Measurements from ENCODE around the gene LIPG. TPM values are rescaled to one million over a fixed set of nuclear protein-coding genes. Genes with fewer than 3 reads are reported as not detected.
"Not testable (repeated sequence)": the region's sequence is repeated elsewhere in the genome, so short reads cannot be mapped to it uniquely, and the experiment has no call there.

The LIPG gene
- 0.03 and 0.14 TPM in 2 replicates for polyA plus RNA-seq (2014; cell fraction: cytosol; rRNA removed)
- polyA plus RNA-seq (2014; cell fraction: nucleus; rRNA removed): 3.2 TPM in 1 of 2 replicates, not detected in the other

DNA sequence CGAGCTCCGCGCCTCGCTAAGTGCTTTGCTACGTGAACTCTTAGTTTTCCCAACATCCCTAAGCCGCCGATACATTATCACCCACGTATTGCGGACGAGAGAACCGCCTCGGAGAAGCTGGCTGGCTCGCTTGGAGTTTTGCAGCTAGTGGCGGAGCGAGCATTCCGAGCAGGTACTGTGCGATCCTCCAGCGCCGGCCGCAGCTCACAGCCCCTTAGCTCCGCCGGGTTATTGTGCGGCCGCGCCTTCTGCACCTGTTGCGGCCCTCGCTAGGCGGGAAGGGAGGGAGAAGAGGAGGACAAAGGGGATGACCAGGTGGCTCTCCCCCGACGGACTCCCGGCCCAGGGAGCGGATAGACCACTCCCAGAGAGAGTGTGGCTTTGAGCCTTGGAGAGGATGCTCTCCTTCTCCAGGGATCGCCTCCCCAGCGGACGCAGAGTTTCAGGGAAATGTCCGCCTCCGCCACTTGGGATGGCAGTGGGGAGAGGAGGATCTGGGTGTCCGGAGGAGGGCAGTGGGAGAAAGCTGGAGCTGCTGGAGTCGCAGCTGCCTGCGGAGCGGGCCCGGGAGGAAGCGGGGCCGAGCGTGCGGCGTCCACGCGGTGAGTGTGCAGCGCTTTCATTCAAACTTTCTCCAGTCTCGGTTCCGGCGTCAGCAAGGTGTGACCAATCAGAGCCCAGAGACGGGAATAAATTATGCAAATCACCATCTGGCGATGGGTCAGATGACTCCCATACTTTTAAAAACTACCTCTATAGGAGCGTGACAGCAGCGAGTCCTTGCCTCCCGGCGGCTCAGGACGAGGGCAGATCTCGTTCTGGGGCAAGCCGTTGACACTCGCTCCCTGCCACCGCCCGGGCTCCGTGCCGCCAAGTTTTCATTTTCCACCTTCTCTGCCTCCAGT is at the start of gene LIPG:
Gene LIPG, plus strand, starts transcription at position 769 of the 905 bp plus-strand sequence. CDS start 252 bp downstream, outside the sequence.
- peak; percentile 47 for DNase-seq (ENCODE audit: low spot score)

GRCh38 chr18:49512876-49513275 is 49.0 kb upstream of the LIPG start:
- not testable (repeated sequence) for DNase-seq (ENCODE audit: low spot score)

DNA sequence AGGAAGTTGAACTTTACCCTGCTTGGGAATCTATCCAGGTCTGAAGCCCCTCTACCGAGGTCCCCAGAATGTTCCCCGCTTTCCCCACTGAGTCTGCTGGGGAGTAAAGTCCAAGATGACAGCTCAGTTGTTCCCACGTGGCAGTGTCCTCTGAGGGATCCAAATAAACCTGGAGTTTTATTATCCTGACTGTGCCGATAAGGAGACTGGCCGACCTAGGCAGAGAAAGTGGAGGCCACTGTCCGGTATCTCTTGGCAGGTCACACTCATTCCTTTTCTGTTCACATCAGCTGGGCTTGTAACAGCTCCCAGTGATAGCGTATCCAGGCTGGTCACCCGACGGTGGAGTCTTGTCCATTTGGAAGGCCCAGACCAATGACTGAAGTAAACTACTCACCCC is 47.3 kb upstream of the LIPG start:
- no peak for DNase-seq (ENCODE audit: low spot score)

- not testable (repeated sequence) for DNase-seq (ENCODE audit: low spot score)
Observed at GRCh38 chr18:49515003-49515402, 46.9 kb upstream of the LIPG start.

GRCh38 chr18:49515516-49515915 is 46.3 kb upstream of the LIPG start:
- no peak for DNase-seq (ENCODE audit: low spot score)

GRCh38 chr18:49517483-49517882 is 44.4 kb upstream of the LIPG start:
- DNase-seq (ENCODE audit: low spot score): no peak

DNA sequence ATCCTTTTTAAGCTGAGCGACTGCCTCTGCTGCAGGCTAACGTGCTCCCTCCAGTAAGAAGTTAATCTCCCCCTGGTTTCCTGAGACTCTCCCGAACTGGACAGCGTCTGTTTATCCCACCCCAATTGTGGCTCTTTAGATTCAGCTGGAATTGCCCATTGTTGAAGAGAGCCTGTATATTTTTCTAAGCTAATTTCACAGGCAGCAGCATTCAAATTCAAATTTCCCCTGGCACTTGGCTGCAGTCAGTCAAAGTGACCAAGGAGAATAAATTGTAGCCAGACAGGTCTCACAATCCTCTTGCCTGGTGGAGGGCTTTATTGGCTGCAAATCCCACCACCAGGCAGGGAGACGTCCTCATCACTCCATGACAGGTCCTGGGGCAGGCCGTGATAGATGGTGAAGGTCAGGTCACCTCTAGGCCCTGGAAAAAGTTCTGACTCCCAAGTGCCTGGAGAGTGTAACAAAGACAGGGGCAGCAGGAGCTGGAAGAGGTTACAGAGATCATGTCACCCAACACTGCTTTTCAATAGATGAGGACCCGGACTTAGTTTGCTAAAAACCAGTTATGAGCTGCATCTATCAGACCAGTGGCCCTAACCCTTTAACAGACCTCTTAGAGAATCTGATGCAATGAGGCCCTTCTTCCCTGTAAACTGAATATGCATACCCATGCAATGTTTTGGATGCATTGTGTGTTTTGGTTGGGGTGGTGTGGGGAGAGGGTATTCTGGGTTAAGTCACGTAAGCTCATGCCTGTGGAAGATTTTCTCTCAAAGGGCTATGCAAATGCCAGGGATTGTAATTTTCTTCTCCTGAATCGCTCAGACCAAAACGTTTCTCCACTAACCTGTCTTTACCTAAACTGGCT is 42.5 kb upstream of the LIPG start:
- DNase-seq (ENCODE audit: low spot score): no peak

DNA sequence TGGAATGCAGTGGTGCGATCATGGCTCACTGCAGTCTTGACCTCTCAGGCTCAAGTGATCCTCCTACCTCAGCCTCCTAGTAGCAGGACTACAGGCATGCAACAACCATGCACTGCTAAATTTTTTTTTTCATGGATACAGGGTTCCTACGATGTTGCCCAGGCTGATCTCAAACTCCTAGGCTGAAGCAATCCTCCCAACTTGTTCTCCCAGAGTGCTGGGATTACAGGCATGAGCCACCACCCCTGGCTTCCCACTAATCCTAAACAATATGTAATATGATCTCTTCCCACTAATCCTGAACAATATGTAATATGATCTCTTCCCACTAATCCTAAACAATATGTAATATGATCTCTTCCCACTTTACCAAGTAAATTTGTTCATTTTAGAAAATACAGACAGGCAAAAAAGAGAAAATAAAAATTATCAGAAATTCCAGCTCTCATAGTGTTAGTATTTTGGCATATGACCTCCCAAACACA is 41.2 kb upstream of the LIPG start:
- no peak for DNase-seq (ENCODE audit: low spot score)

DNA sequence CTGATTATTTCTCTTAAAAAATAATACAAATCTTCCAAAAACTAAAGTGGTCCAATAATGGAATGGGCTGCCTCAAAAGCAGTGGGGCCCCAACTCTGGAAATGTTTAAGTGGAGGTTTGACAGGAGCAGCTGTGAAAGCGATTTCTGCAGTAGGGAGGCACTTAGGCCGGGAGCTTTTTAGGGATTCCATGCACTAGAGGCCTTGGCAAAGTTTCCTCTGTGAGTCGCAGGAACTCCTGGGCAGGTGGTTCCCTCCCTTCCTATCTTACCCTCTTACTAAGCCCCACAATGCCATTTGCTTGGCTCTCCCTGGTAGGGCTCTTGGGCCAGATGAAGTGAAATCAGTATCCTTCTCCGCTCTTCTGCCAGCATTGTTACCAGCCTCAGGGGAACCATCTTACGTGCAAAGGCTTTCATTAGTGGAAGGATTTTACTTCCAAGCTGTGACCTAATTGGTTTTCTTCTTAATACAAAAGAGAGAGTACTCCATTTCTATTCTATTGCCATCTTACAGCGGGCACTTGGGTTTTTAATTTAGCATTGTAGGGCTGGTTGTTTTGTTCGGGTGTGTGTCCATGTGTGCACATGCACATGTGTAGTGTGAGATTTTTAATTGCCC is 40.5 kb upstream of the LIPG start:
- no peak for DNase-seq (ENCODE audit: low spot score)

DNA sequence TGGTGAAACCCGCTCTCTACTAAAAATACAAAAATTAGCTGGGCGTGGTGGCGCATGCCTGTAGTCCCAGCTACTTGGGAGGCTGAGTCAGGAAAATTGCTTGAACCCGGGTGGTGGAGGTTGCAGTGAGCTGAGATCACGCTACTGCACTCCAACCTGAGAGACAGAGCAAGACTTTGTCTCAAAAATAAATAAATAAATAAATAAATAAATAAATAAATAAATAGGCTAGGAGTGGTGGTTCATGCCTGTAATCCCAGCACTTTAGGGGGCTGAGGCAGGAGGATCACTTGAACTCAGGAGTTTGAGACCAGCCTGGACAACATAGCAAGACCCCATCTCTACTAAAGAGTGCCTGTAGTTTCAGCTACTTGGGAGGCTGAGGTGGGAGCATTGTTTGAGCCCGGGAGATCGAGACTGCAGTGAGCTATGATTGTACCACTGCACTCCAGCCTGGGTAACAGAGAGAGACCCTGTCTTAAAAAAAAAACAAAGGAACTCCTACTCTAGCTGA is 38.2 kb upstream of the LIPG start:
- not testable (repeated sequence) for DNase-seq (ENCODE audit: low spot score)

- no peak for DNase-seq (ENCODE audit: low spot score)
Observed at GRCh38 chr18:49524349-49524748, 37.5 kb upstream of the LIPG start.

DNA sequence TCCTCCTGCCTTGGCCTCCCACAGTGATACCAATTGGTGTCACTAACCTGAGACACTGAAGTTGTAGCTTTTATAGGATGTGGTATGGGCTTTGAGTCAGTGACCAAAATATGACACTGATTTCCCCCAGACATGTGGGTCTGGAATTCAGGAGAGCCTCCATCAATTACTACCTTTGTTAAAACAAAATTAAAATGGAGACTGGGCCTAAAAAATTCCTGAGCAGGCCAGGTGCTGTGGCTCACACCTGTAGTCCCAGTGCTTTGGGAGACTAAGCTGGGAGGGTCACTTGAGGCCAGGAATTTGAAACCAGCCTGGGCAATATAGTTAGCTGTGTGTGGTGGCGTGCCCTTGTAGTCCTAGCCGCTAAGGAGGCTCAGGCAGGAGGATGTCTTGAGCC is 36.9 kb upstream of the LIPG start:
- no peak for DNase-seq (ENCODE audit: low spot score)

DNA sequence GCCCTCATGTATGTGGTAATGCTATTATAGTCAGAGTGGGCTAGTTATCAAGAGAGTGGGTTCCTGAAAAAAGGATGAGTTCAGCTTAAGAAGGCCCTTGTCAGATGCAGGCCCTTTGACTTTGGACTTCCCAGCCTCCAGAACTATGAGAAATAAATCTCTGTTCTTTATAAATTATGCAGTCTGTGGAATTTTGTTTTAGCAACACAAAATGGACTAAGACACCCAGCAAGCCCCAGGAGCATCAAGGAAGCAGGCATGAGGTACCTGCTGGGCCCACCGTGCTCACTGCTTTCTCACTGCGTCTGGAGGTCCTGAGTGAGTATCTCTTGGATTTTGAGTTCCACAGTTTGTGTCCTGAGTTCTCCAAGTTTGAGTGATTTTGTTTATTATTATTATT is 35.9 kb upstream of the LIPG start:
- no peak for DNase-seq (ENCODE audit: low spot score)

- no peak for DNase-seq (ENCODE audit: low spot score)
Observed at GRCh38 chr18:49527631-49528327, 34.1 kb upstream of the LIPG start.

DNA sequence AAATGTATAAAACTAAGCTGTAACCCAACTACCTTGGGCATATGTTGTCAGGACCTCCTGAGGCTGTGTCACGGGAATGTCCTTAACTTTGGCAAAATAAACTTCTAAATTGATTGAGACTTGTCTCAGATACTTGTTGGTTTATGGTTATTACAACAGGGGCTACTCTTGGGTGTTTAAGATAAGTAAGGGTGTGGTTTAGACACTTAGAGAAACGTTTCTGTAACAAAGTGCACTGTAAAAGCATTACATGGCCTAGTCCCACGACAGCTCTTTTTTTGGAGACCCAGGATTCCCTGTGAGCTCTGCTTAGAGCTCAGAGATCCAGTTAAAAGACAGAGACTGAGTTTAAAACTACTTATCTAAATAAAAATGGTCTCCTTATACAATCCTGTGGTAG is 32.3 kb upstream of the LIPG start:
- no peak for DNase-seq (ENCODE audit: low spot score)

- DNase-seq (ENCODE audit: low spot score): no peak
Observed at GRCh38 chr18:49531678-49532153, 30.1 kb upstream of the LIPG start.

GRCh38 chr18:49534846-49535601 is 26.8 kb upstream of the LIPG start:
- no peak for DNase-seq (ENCODE audit: low spot score)

DNA sequence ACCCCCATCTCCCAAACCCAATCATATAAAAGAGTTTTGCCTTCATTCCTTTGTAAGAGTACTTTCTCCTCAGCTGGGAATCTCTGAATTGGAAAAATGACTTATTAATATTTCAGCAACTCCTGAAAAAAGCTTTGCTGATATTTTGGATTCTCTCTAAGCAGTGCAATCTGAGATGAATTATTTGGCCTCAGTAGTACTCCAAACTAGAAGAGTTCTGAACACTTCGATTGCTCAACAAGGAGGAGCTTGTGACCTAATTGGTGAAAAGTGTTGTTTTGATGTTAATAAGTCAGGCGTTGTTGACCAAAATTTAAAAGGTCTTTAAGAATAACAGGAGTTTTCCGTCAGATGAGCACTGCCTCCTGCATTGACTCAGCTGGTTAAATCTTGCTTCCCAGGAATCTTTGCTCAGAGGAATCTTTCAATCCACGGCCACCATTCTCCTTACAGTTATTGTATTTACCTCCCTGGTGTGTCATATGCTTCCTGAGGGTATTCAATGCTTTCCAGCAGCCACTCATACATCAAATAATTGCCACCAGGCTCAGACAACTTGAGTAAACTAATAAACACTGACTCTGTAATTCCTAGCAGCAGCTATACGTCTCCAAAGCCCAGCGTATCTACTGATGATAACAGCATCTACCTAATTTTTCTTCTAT is 24.5 kb upstream of the LIPG start:
- no peak for DNase-seq (ENCODE audit: low spot score)

DNA sequence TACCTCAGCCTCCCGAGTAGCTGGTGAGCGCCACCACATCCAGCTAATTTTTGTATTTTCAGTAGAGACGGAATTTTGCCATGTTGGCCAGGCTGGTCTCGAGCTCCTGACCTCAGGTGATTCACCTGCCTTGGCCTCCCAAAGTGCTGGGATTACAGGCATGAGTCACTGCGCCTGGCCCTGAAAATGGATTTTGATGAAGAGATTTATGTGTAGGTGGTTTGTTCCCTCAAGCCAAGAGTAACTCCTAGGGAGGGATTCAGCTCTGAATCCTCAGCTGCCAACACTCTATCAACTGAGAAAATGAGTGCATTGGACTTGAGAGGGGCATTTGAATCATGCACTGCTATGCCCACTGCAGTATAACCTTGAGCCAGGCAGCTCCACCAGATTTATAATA is 17.5 kb upstream of the LIPG start:
- DNase-seq (ENCODE audit: low spot score): no peak

All from SK-N-DZ (cell line).